Epithelial cell of esophagus (primary cell): ENCODE results near the gene NKIRAS1.

Experiments used
- DNase-seq: peaks from one replicate; pipeline ENCODE4 v3.0.0; 2010; ENCODE audit warnings: low read depth
- H3K4me3 ChIP-seq: 2 replicates; pipeline ENCODE4 v1.5.1; 2011; ENCODE audit warnings: mild to moderate bottlenecking, low read length, control low read depth
- TF ChIP-seq, protein P1 (sequence below): IDR thresholded peaks from 2 replicates; pipeline ENCODE4 v1.5.1; 2011; ENCODE audit warnings: low read depth, mild to moderate bottlenecking, low read length, control low read depth, inconsistent platforms; ENCODE audit not compliant: insufficient read depth; ENCODE audit errors: missing control alignments

The NKIRAS1 gene

DNA sequence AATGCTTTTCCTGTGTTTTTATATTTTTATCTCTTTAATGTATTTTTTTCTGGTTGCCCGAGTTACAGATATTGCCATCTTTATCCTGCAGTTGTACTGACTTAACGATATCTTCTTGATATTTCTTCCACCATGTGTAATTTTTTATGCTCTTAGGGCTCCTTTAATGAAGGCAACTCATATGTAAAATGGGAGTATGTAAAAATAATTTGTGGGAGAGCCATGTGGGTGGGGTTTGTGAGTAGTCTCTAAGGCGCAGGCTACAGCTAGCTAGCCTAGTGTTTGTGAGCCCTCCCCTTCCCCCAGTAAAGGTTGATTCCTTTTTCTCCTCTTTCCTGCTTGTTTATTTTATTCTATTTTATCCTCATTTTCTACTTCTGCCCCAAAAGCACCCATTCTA lies 72.9 kb downstream of the NKIRAS1 start:
- no peak for DNase-seq
- TF ChIP-seq, protein P1, sequence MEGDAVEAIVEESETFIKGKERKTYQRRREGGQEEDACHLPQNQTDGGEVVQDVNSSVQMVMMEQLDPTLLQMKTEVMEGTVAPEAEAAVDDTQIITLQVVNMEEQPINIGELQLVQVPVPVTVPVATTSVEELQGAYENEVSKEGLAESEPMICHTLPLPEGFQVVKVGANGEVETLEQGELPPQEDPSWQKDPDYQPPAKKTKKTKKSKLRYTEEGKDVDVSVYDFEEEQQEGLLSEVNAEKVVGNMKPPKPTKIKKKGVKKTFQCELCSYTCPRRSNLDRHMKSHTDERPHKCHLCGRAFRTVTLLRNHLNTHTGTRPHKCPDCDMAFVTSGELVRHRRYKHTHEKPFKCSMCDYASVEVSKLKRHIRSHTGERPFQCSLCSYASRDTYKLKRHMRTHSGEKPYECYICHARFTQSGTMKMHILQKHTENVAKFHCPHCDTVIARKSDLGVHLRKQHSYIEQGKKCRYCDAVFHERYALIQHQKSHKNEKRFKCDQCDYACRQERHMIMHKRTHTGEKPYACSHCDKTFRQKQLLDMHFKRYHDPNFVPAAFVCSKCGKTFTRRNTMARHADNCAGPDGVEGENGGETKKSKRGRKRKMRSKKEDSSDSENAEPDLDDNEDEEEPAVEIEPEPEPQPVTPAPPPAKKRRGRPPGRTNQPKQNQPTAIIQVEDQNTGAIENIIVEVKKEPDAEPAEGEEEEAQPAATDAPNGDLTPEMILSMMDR, result no peak
- H3K4me3 ChIP-seq, result no peak overlapping the region
